ENCODE measurements around the gene CCDC87. TPM values are rescaled to one million over a fixed set of nuclear protein-coding genes. Genes with fewer than 3 reads are reported as not detected.
"Not testable (repeated sequence)": the region's sequence is repeated elsewhere in the genome, so short reads cannot be mapped to it uniquely, and the experiment has no call there.

The CCDC87 gene
- total and polyA plus RNA-seq, 3 experiments from 2014 or later = 0.20 to 0.27 TPM; not detected in 1

DNA sequence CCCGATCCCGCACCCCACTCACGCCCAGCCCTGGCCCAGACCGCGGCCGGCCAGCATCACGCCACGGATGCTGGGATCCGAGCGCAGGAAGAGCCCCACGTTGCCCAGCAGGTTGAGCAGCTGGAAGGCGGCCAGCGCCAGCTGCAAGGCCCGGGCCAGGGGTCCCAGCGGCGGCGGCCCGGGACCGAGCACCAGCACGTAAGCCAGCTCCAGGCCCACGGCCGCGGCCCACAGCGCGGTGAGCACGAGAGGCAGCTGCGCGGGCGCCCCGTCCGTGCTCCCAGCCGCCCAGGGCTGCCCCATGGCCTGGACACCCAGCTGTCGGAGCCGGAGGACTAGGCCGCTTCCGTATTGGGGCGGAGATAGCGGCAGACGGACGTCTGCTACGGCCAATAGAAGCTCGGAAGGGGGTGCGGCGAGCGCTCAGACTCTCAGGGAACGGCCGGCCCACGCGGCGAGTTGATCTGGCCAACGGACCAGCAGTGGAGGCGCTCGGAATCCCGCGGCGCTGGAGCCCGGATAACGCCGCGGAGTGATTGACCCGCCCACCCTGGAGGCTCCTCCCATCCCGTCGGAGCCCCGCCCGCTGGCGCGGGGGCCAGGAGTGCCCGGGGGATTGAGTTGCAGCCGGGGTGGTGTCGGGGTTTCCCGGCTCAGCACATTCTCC, 47.0 kb downstream of the CCDC87 start, which contains the start of gene ZDHHC24:
Gene ZDHHC24, minus strand, starts transcription at position 348 of the 667 bp plus-strand sequence. Its CDS starts 45 bp downstream, at position 303.
- peaks cover 0 to 6% of the 10 kb centered on the region in 2 donors for H3K27me3 Mint-ChIP-seq
- no peaks in the 10 kb centered on the region for H3K27me3 ChIP-seq (ENCODE audit: insufficient read depth, low read length, poor library complexity, severe bottlenecking)
- CTCF ChIA-PET = interaction anchor here (1.0 to 2.4 kb wide), 8 partner anchors 11 to 137 kb away, joined by 3 to 11 read pairs (median 4); partner anchors contain the start of genes CTSF and RBM4B

GRCh38 chr11:66544952-66545351, 47.9 kb downstream of the CCDC87 start:
- not testable (repeated sequence) for H3K9me3 ChIP-seq (ENCODE audit: low read length); H3K27me3 Mint-ChIP-seq; H3K36me3 ChIP-seq (ENCODE audit: insufficient read depth, low read length); H3K27me3 ChIP-seq (ENCODE audit: insufficient read depth, low read length, poor library complexity, severe bottlenecking); H3K9me3 Mint-ChIP-seq; DNase-seq
- peaks cover 34 to 50% (median 48%) of the 10 kb centered on the region in 3 donors for H3K4me1 Mint-ChIP-seq
- CTCF ChIA-PET = interaction anchor here (1.5 to 2.4 kb wide), 4 partner anchors 12 to 134 kb away, joined by 4 to 11 read pairs (median 6); partner anchors contain the start of gene RBM4B
- POLR2A ChIA-PET = interaction anchor here (0.6 to 2.2 kb wide), 6 partner anchors 23 to 298 kb away, joined by 3 to 17 read pairs (median 6); partner anchors contain the start of genes CTSF, PELI3, RBM14 and RCE1
- peak overlapping the region; percentile 84 to 95 (median 92) for H3K4me3 Mint-ChIP-seq
- H3K4me3 ChIP-seq (ENCODE audit: low read length) = peak overlapping the region; percentile 92
- peak overlapping the region; percentile 75 for H3K27ac ChIP-seq (ENCODE audit: low read depth, low read length)
- H3K36me3 Mint-ChIP-seq = peaks cover 0 to 45% (median 10%) of the 10 kb centered on the region in 3 donors
- H3K4me1 ChIP-seq (ENCODE audit: insufficient read depth, low read length) = peaks cover 32% of the 10 kb centered on the region
- H3K27ac Mint-ChIP-seq = peak overlapping the region; percentile 82 to 96 (median 94)

More for the DNA sequence above, 47.0 kb downstream of the CCDC87 start, which contains the start of gene ZDHHC24:
- Histone ChIP-seq H3K9me3 (ENCODE audit: low read length) (no peaks in the 10 kb centered on the region), H3K27ac (ENCODE audit: low read depth, low read length) (peak within 1 kb of the TSS; percentile 75), H3K4me3 (ENCODE audit: low read length) (peak within 1 kb of the TSS; percentile 92), H3K36me3 (ENCODE audit: insufficient read depth, low read length) (no peaks in the 10 kb centered on the region), H3K4me1 (ENCODE audit: insufficient read depth, low read length) (peaks cover 32% of the 10 kb centered on the region)
- peak within 1 kb of the TSS; percentile 82 to 96 (median 94) for H3K27ac Mint-ChIP-seq
- H3K36me3 Mint-ChIP-seq = peaks cover 0 to 38% (median 10%) of the 10 kb centered on the region in 3 donors
- H3K4me1 Mint-ChIP-seq = peaks cover 34 to 50% (median 48%) of the 10 kb centered on the region in 3 donors
- POLR2A ChIA-PET = interaction anchor here (0.8 to 2.2 kb wide), 8 partner anchors 22 to 298 kb away, joined by 3 to 17 read pairs (median 8); partner anchors contain the start of genes CTSF, DPP3, PELI3 and RBM14
- H3K9me3 Mint-ChIP-seq = no peaks in the 10 kb centered on the region
- peak within 1 kb of the TSS; percentile 86 to 95 (median 92) for H3K4me3 Mint-ChIP-seq
- peak; percentile 77 to 87 (median 82) for DNase-seq

DNA sequence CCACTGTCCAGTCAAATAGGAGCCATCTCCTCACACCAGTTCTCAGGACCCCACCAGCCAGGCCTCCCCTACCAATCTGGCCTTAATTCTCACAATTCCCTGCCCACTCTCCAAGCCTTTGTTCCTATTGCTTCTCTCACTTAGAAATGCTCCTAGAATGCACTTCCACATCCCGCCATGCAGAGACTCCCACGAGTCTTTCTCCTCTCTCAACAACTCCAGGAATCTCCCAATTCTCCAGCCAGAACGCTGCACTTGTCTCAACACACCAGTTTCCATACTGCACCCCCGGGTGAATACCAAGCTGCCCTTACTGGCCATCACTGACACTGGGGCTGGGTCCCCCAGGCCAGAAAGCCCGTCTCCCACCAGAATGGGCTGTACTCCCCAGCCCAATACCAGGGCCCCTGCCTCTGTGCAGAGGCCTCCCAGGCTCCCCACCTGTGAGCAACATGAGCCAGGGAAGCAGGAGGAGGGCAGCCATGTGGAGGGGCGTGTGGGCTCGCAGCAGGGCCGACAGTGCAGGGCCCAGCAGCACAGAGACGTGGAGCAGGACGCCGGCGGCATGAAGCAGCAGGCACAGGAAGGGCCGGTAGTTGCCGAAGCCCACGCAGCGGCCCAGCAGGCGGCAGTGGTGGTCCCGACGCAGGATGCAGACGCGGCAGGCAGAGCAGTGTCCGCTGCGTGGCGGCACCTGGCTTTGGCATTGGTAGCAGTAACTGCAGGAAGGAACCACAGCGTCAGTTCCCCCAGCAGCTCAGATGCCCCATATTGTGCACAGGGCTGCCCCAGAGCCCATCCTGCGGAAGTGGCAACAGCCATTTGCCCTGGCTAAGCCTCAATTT, 49.4 kb downstream of the CCDC87 start:
- Histone ChIP-seq H3K4me1 (ENCODE audit: insufficient read depth, low read length) (peaks cover 32% of the 10 kb centered on the region), H3K4me3 (ENCODE audit: low read length) (peak overlapping the region; percentile 66), H3K27ac (ENCODE audit: low read depth, low read length) (peak overlapping the region; percentile 66), H3K36me3 (ENCODE audit: insufficient read depth, low read length) (peaks cover 7% of the 10 kb centered on the region), H3K9me3 (ENCODE audit: low read length) (no peaks in the 10 kb centered on the region), H3K27me3 (ENCODE audit: insufficient read depth, low read length, poor library complexity, severe bottlenecking) (no peaks in the 10 kb centered on the region)
- Mint-ChIP-seq H3K4me1 (peaks cover 38 to 51% (median 50%) of the 10 kb centered on the region in 3 donors), H3K9me3 (no peaks in the 10 kb centered on the region), H3K27ac (peak overlapping the region; percentile 89 to 97 (median 93)), H3K36me3 (peaks cover 0 to 54% (median 11%) of the 10 kb centered on the region in 3 donors), H3K27me3 (peaks cover 0 to 4% of the 10 kb centered on the region in 2 donors), H3K4me3 (peak overlapping the region; percentile 72 to 92 (median 81))
- ChIA-PET CTCF (interaction anchor here (0.6 to 1.6 kb wide), 7 partner anchors 10 to 159 kb away, joined by 3 to 5 read pairs (median 3); no protein-coding TSS in a partner anchor), POLR2A (interaction anchor here (1.0 to 1.5 kb wide), 5 partner anchors 48 to 135 kb away, joined by 3 to 7 read pairs (median 3); partner anchors contain the start of genes RBM4 and RBM4B)
- peak; percentile 62 to 85 (median 69) for DNase-seq

- H3K27ac Mint-ChIP-seq = peak overlapping the region; percentile 85 to 98 (median 90)
Measured at GRCh38 chr11:66542362-66542761, 50.5 kb downstream of the CCDC87 start.

GRCh38 chr11:66541892-66542291, 51.0 kb downstream of the CCDC87 start:
- peaks cover 7% of the 10 kb centered on the region for H3K36me3 ChIP-seq (ENCODE audit: insufficient read depth, low read length)
- ChIA-PET POLR2A (interaction anchor here (0.6 to 0.9 kb wide), 2 partner anchors 17 to 27 kb away, joined by 3 read pairs; partner anchors contain the start of gene CTSF), CTCF (interaction anchor here (0.5 kb wide), 1 partner anchor 42 kb away, joined by 3 read pairs; no protein-coding TSS in a partner anchor)
- Mint-ChIP-seq H3K4me3 (peak overlapping the region; percentile 22 to 72 (median 57)), H3K9me3 (no peaks in the 10 kb centered on the region), H3K4me1 (peaks cover 39 to 52% (median 49%) of the 10 kb centered on the region in 3 donors), H3K27me3 (no peaks in the 10 kb centered on the region), H3K27ac (peak overlapping the region; percentile 60 to 96 (median 89)), H3K36me3 (peaks cover 0 to 65% (median 15%) of the 10 kb centered on the region in 3 donors)
- H3K4me3 ChIP-seq (ENCODE audit: low read length) = no peak overlapping the region
- H3K4me1 ChIP-seq (ENCODE audit: insufficient read depth, low read length) = peaks cover 32% of the 10 kb centered on the region
- DNase-seq = no peak
- H3K27me3 ChIP-seq (ENCODE audit: insufficient read depth, low read length, poor library complexity, severe bottlenecking) = no peaks in the 10 kb centered on the region
- H3K9me3 ChIP-seq (ENCODE audit: low read length) = no peaks in the 10 kb centered on the region
- no peak overlapping the region for H3K27ac ChIP-seq (ENCODE audit: low read depth, low read length)

More at GRCh38 chr11:66542362-66542761, 50.5 kb downstream of the CCDC87 start:
- no peaks in the 10 kb centered on the region for H3K9me3 ChIP-seq (ENCODE audit: low read length)
- no peak overlapping the region for H3K4me3 ChIP-seq (ENCODE audit: low read length)
- ChIA-PET POLR2A (interaction anchor here (0.9 kb wide), 1 partner anchor 26 kb away, joined by 3 read pairs; the partner anchor contains the start of gene CTSF), CTCF (no interaction called here)
- peaks cover 32% of the 10 kb centered on the region for H3K4me1 ChIP-seq (ENCODE audit: insufficient read depth, low read length)
- no peaks in the 10 kb centered on the region for H3K27me3 Mint-ChIP-seq
- no peak for DNase-seq
- peak overlapping the region; percentile 36 to 92 (median 72) for H3K4me3 Mint-ChIP-seq
- H3K9me3 Mint-ChIP-seq = no peaks in the 10 kb centered on the region
- peaks cover 7% of the 10 kb centered on the region for H3K36me3 ChIP-seq (ENCODE audit: insufficient read depth, low read length)
- no peaks in the 10 kb centered on the region for H3K27me3 ChIP-seq (ENCODE audit: insufficient read depth, low read length, poor library complexity, severe bottlenecking)
- peaks cover 39 to 52% (median 50%) of the 10 kb centered on the region in 3 donors for H3K4me1 Mint-ChIP-seq
- no peak overlapping the region for H3K27ac ChIP-seq (ENCODE audit: low read depth, low read length)
- peaks cover 0 to 60% (median 13%) of the 10 kb centered on the region in 3 donors for H3K36me3 Mint-ChIP-seq

DNA sequence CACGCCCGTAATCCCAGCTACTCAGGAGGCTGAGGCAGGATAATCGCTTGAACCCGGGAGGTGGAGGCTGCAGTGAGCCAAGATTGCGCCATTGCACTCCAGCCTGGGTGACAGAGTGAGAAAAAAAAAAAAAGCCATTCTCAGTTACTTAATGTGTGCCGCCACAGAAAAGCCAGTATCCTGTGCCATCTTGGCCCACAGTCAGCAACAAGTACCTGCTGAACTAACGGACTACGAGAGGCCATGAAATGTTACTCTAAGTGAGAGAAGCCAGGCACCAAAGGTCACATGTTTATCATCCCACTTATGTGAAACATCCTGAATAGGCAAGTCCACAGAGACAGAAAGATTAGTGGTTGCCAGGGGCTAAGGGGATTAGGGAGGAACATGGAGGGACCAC, 52.3 kb downstream of the CCDC87 start:
- CTCF ChIA-PET; H3K27me3 Mint-ChIP-seq; H3K9me3 Mint-ChIP-seq; H3K27me3 ChIP-seq (ENCODE audit: insufficient read depth, low read length, poor library complexity, severe bottlenecking); H3K4me3 ChIP-seq (ENCODE audit: low read length); DNase-seq; H3K9me3 ChIP-seq (ENCODE audit: low read length); POLR2A ChIA-PET; H3K36me3 ChIP-seq (ENCODE audit: insufficient read depth, low read length); H3K27ac ChIP-seq (ENCODE audit: low read depth, low read length); H3K4me3 Mint-ChIP-seq: not testable (repeated sequence)
- peaks cover 29% of the 10 kb centered on the region for H3K4me1 ChIP-seq (ENCODE audit: insufficient read depth, low read length)
- Mint-ChIP-seq H3K4me1 (peaks cover 39 to 45% (median 42%) of the 10 kb centered on the region in 3 donors), H3K27ac (peak overlapping the region in 3 of 8 donors; percentile 14 to 96 (median 38)), H3K36me3 (peaks cover 4 to 74% (median 15%) of the 10 kb centered on the region in 3 donors)

Measured in CD8-positive, alpha-beta memory T cell (primary cell).